ENCODE data around the gene ATP8A1. TPM values are rescaled to one million over a fixed set of nuclear protein-coding genes. Genes with fewer than 3 reads are reported as not detected.

The ATP8A1 gene
- total RNA-seq, 2 donors from 2014 or later = 15.2 to 24.7 TPM

- TF ChIP-seq, protein P1, sequence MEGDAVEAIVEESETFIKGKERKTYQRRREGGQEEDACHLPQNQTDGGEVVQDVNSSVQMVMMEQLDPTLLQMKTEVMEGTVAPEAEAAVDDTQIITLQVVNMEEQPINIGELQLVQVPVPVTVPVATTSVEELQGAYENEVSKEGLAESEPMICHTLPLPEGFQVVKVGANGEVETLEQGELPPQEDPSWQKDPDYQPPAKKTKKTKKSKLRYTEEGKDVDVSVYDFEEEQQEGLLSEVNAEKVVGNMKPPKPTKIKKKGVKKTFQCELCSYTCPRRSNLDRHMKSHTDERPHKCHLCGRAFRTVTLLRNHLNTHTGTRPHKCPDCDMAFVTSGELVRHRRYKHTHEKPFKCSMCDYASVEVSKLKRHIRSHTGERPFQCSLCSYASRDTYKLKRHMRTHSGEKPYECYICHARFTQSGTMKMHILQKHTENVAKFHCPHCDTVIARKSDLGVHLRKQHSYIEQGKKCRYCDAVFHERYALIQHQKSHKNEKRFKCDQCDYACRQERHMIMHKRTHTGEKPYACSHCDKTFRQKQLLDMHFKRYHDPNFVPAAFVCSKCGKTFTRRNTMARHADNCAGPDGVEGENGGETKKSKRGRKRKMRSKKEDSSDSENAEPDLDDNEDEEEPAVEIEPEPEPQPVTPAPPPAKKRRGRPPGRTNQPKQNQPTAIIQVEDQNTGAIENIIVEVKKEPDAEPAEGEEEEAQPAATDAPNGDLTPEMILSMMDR (IDR thresholded peaks at IDR 0.05) = no peak
- H3K27ac ChIP-seq = no peak overlapping the region
- ATAC-seq (ENCODE audit: insufficient number of reproducible peaks, low FRiP score, low read depth) = no peak
- H3K9me3 ChIP-seq = no peaks in the 10 kb centered on the region
- no peak overlapping the region for H3K4me3 ChIP-seq
- no peaks in the 10 kb centered on the region for H3K4me1 ChIP-seq (ENCODE audit: control insufficient read depth in 1 of 2, low read depth in 2 of 2)
- no peak for DNase-seq (ENCODE audit: low spot score)
- no peaks in the 10 kb centered on the region for H3K27me3 ChIP-seq (replicated peaks; ENCODE audit: insufficient read depth)
- peaks cover 2% of the 10 kb centered on the region for H3K36me3 ChIP-seq
These were observed 94.9 kb downstream of the ATP8A1 start for GRCh38 chr4:42562016-42562415.

DNA sequence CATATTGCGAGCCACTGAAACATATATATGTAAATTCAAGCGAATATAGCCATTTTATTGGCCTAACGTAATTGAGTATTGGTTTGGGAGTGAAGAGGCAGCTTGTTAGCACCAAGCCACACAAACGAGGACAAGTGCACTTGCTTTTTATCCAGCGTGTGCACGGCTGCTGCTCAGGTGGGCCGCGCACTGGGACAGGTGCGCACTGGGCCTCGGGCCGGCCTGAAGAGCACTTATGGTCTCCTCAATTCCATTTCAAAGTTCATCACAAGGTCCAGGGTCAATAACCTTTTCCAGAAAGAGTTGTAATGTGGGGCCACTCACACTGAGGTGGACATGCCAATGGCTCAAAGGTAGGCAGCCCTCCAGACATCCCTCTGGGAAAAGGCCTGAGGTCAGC is 95.9 kb downstream of the ATP8A1 start:
- ATAC-seq (ENCODE audit: insufficient number of reproducible peaks, low FRiP score, low read depth) (no peak), DNase-seq (ENCODE audit: low spot score) (no peak)
- H3K4me3 ChIP-seq = no peak overlapping the region
- H3K36me3 ChIP-seq = no peaks in the 10 kb centered on the region
- TF ChIP-seq, protein P1 (IDR thresholded peaks at IDR 0.05) = no peak
- no peak overlapping the region for H3K27ac ChIP-seq
- H3K4me1 ChIP-seq (ENCODE audit: control insufficient read depth in 1 of 2, low read depth in 2 of 2) = no peaks in the 10 kb centered on the region
- no peaks in the 10 kb centered on the region for H3K27me3 ChIP-seq (replicated peaks; ENCODE audit: insufficient read depth)
- no peaks in the 10 kb centered on the region for H3K9me3 ChIP-seq

GRCh38 chr4:42560467-42560861 is 96.4 kb downstream of the ATP8A1 start:
- Histone ChIP-seq H3K36me3 (no peaks in the 10 kb centered on the region), H3K27ac (no peak overlapping the region), H3K4me3 (no peak overlapping the region), H3K9me3 (no peaks in the 10 kb centered on the region), H3K4me1 (ENCODE audit: control insufficient read depth in 1 of 2, low read depth in 2 of 2) (no peaks in the 10 kb centered on the region), H3K27me3 (replicated peaks; ENCODE audit: insufficient read depth) (no peaks in the 10 kb centered on the region)
- no peak for DNase-seq (ENCODE audit: low spot score)
- TF ChIP-seq, protein P1 (IDR thresholded peaks at IDR 0.05) = no peak
- ATAC-seq (ENCODE audit: insufficient number of reproducible peaks, low FRiP score, low read depth) = no peak

- no peaks in the 10 kb centered on the region for H3K9me3 ChIP-seq
- TF ChIP-seq, protein P1 (IDR thresholded peaks at IDR 0.05) = no peak
- H3K27ac ChIP-seq = no peak overlapping the region
- ATAC-seq (ENCODE audit: insufficient number of reproducible peaks, low FRiP score, low read depth) (no peak), DNase-seq (ENCODE audit: low spot score) (no peak)
- no peak overlapping the region for H3K4me3 ChIP-seq
- no peaks in the 10 kb centered on the region for H3K4me1 ChIP-seq (ENCODE audit: control insufficient read depth in 1 of 2, low read depth in 2 of 2)
- H3K27me3 ChIP-seq (replicated peaks; ENCODE audit: insufficient read depth) = no peaks in the 10 kb centered on the region
- H3K36me3 ChIP-seq = no peaks in the 10 kb centered on the region
These were observed 98.7 kb downstream of the ATP8A1 start for GRCh38 chr4:42558156-42558555.

DNA sequence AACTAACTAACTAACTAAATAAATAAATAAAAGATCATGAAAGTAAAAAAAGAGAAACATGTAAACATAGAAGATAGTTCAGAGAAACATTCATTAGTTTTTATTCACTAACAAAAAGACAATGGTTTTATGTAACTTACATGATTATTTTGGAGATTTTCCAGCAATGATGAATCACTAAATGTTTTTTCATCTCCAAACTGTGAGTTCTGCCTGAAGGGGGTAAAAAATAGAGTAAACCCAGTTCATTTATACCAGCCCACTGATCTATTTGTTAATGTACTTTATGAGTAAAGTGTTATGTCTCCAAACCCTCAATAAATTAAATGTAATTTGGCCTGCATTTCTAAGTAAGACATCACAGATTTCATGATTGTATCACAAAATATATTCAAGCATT is 101.1 kb downstream of the ATP8A1 start:
- ATAC-seq (ENCODE audit: insufficient number of reproducible peaks, low FRiP score, low read depth) (no peak), DNase-seq (ENCODE audit: low spot score) (no peak)
- Histone ChIP-seq H3K27ac (no peak overlapping the region), H3K4me1 (ENCODE audit: control insufficient read depth in 1 of 2, low read depth in 2 of 2) (no peaks in the 10 kb centered on the region), H3K36me3 (no peaks in the 10 kb centered on the region), H3K9me3 (no peaks in the 10 kb centered on the region), H3K4me3 (no peak overlapping the region), H3K27me3 (replicated peaks; ENCODE audit: insufficient read depth) (no peaks in the 10 kb centered on the region)
- TF ChIP-seq, protein P1 (IDR thresholded peaks at IDR 0.05) = no peak

All from thoracic aorta (tissue), 2 donors.